Measurements from ENCODE around the gene ITGA4.

- TF ChIP-seq TAF1 (IDR thresholded peaks at IDR 0.05; ENCODE audit: borderline replicate concordance, low read depth, low read length) (no peak), POLR2A (IDR thresholded peaks at IDR 0.05; ENCODE audit: low read depth, low read length) (no peak), POLR2AphosphoS5 (IDR thresholded peaks at IDR 0.05; ENCODE audit: low read depth, low read length) (no peak)
Measured at GRCh38 chr2:181461056-181461997, 4.1 kb downstream of the ITGA4 start.

Data from GM12892 (cell line).